H9 (cell line): ENCODE measurements around the gene HNMT. TPM values are rescaled to one million over a fixed set of nuclear protein-coding genes. Genes with fewer than 3 reads are reported as not detected.

Experiments used
- DNase-seq: peaks from one replicate; pipeline ENCODE4 v3.0.0-alpha.2; 2017
- H2AFZ ChIP-seq: one replicate; pipeline ENCODE4 v1.6.1; 2013; ENCODE audit warnings: mild to moderate bottlenecking, low read length, control low read depth, moderate library complexity
- H2AK5ac ChIP-seq: 2 replicates; pipeline ENCODE4 v1.6.1; 2013; ENCODE audit warnings: low read length, control low read depth, mixed read lengths; ENCODE audit not compliant: insufficient read length
- H2BK120ac ChIP-seq: one replicate; pipeline ENCODE4 v1.6.1; 2013; ENCODE audit warnings: low read depth, mild to moderate bottlenecking, low read length, control low read depth, inconsistent platforms; ENCODE audit not compliant: poor library complexity, severe bottlenecking
- H2BK12ac ChIP-seq: 2 replicates; pipeline ENCODE4 v1.6.1; 2013; ENCODE audit warnings: low read length, control low read depth, mixed read lengths, low read depth; ENCODE audit not compliant: insufficient read length
- H2BK15ac ChIP-seq: 2 replicates; pipeline ENCODE4 v1.6.1; 2013; ENCODE audit warnings: low read depth, low read length, control low read depth
- H2BK20ac ChIP-seq: one replicate; pipeline ENCODE4 v1.6.1; 2013; ENCODE audit warnings: low read depth, mild to moderate bottlenecking, low read length, control low read depth, inconsistent platforms; ENCODE audit not compliant: poor library complexity, severe bottlenecking
- H2BK5ac ChIP-seq: 2 replicates; pipeline ENCODE4 v1.6.1; 2013; ENCODE audit warnings: low read length, control low read depth, mixed read lengths; ENCODE audit not compliant: insufficient read length
- H3K14ac ChIP-seq: 2 replicates; pipeline ENCODE4 v1.6.1; 2013; ENCODE audit warnings: low read length, control low read depth; ENCODE audit not compliant: insufficient read depth
- H3K18ac ChIP-seq: 2 replicates; pipeline ENCODE4 v1.6.1; 2013; ENCODE audit warnings: low read depth, mild to moderate bottlenecking, mixed read lengths, low read length, control low read depth; ENCODE audit not compliant: insufficient read length
- H3K23ac ChIP-seq: 2 replicates; pipeline ENCODE4 v1.6.1; 2013; ENCODE audit warnings: low read length, control low read depth, mixed read lengths, low read depth; ENCODE audit not compliant: insufficient read length
- H3K23me2 ChIP-seq: 2 replicates; pipeline ENCODE4 v1.6.1; 2013; ENCODE audit warnings: low read depth, mild to moderate bottlenecking, mixed read lengths, low read length, control low read depth; ENCODE audit not compliant: insufficient read length, poor library complexity, severe bottlenecking
- H3K27ac ChIP-seq: 2 replicates; pipeline ENCODE4 v1.5.1; 2013; ENCODE audit warnings: low read length, control low read depth, mixed read lengths, low read depth; ENCODE audit not compliant: insufficient read length
- H3K27me3 ChIP-seq: 2 replicates; pipeline ENCODE4 v1.6.1; 2013; ENCODE audit warnings: low read length, control low read depth, inconsistent platforms; ENCODE audit not compliant: insufficient read depth
- H3K4ac ChIP-seq: 2 replicates; pipeline ENCODE4 v1.6.1; 2013; ENCODE audit warnings: low read depth, mild to moderate bottlenecking, control low read depth, inconsistent platforms, low read length, moderate library complexity
- H3K4me1 ChIP-seq: 2 replicates; pipeline ENCODE4 v1.6.1; 2013; ENCODE audit warnings: low read length, control low read depth, inconsistent platforms; ENCODE audit not compliant: insufficient read depth
- H3K4me2 ChIP-seq: 2 replicates; pipeline ENCODE4 v1.6.1; 2013; ENCODE audit warnings: low read length, control low read depth, mixed read lengths; ENCODE audit not compliant: insufficient read length, insufficient read depth
- H3K56ac ChIP-seq: 2 replicates; pipeline ENCODE4 v1.6.1; 2013; ENCODE audit warnings: low read depth, mild to moderate bottlenecking, mixed read lengths, low read length, control low read depth; ENCODE audit not compliant: insufficient read length
- H3K79me1 ChIP-seq: 2 replicates; pipeline ENCODE4 v1.6.1; 2013; ENCODE audit warnings: low read depth, mild to moderate bottlenecking, moderate library complexity, low read length, control low read depth, inconsistent platforms; ENCODE audit not compliant: insufficient read depth, poor library complexity, severe bottlenecking
- H3K79me2 ChIP-seq: 2 replicates; pipeline ENCODE4 v1.6.1; 2013; ENCODE audit warnings: low read length, control low read depth, inconsistent platforms; ENCODE audit not compliant: insufficient read depth
- H3K9ac ChIP-seq: 2 replicates; pipeline ENCODE4 v1.6.1; 2013; ENCODE audit warnings: low read length, control low read depth, mixed read lengths; ENCODE audit not compliant: insufficient read length; ENCODE audit errors: extremely low read depth
- H3K9me3 ChIP-seq: one replicate; pipeline ENCODE4 v1.6.1; 2013; ENCODE audit warnings: low read depth, low read length, inconsistent platforms; ENCODE audit not compliant: control insufficient read depth
- H3T11ph ChIP-seq: one replicate; pipeline ENCODE4 v1.6.1; 2013; ENCODE audit warnings: mild to moderate bottlenecking, low read length, control low read depth, inconsistent platforms
- H4K20me1 ChIP-seq: one replicate; pipeline ENCODE4 v1.6.1; 2013; ENCODE audit not compliant: control insufficient read depth, insufficient read length, insufficient read depth
- H4K5ac ChIP-seq: 2 replicates; pipeline ENCODE4 v1.6.1; 2013; ENCODE audit warnings: low read depth, mild to moderate bottlenecking, mixed read lengths, low read length, control low read depth; ENCODE audit not compliant: insufficient read length
- H4K8ac ChIP-seq: replicated peaks from 2 replicates; pipeline ENCODE4 v1.6.1; 2013; ENCODE audit warnings: low read length, control low read depth, mixed read lengths, low read depth; ENCODE audit not compliant: insufficient read length
- H4K91ac ChIP-seq: 2 replicates; pipeline ENCODE4 v1.6.1; 2013; ENCODE audit warnings: low read depth, mild to moderate bottlenecking, moderate library complexity, mixed read lengths, low read length, control low read depth; ENCODE audit not compliant: insufficient read length
- H3K27ac Mint-ChIP-seq, 3 experiments: 2 replicates in 2 of 3; 3 replicates in 1 of 3; pipeline ENCODE4 v1.8.0; 2020 to 2021; ENCODE audit warnings: mixed read lengths in 3 of 3, mild to moderate bottlenecking in 1 of 3, moderate library complexity in 1 of 3
- H3K27me3 Mint-ChIP-seq: 2 replicates; pipeline ENCODE4 v1.8.0; 2021; ENCODE audit warnings: low read depth, mild to moderate bottlenecking, moderate library complexity, mixed read lengths
- H3K36me3 Mint-ChIP-seq, 3 experiments: 2 replicates in 2 of 3; 3 replicates in 1 of 3; pipeline ENCODE4 v1.8.0; 2020 to 2021; ENCODE audit warnings: low read depth in 3 of 3, mixed read lengths in 3 of 3; ENCODE audit not compliant: insufficient read depth in 1 of 3
- H3K4me1 Mint-ChIP-seq, 2 experiments: 2 replicates each; pipeline ENCODE4 v1.8.0; 2020; ENCODE audit warnings: mixed read lengths in 2 of 2
- H3K4me3 Mint-ChIP-seq, 2 experiments: 2 replicates in 1 of 2; 3 replicates in 1 of 2; pipeline ENCODE4 v1.8.0; 2020 to 2021; ENCODE audit warnings: mild to moderate bottlenecking in 2 of 2, mixed read lengths in 2 of 2, moderate library complexity in 1 of 2
- H3K9me3 Mint-ChIP-seq, 2 experiments: 2 replicates in 1 of 2; 3 replicates in 1 of 2; pipeline ENCODE4 v1.8.0; 2020; ENCODE audit warnings: mild to moderate bottlenecking in 2 of 2, mixed read lengths in 2 of 2, moderate library complexity in 1 of 2
- WGBS: extraction: QIAGEN DNeasy Blood & Tissue Kit; methylation state at CpG from one replicate; pipeline ENCODE4 v1.1.7; 2013; ENCODE audit warnings: missing lambda C conversion rate, low lambda C conversion rate, mixed read lengths; ENCODE audit not compliant: insufficient read length; ENCODE audit errors: extremely low coverage; 5-methylcytosine and 5-hydroxymethylcytosine counted together
- total RNA-seq: library from RNA; stranded (reverse); gene quantifications from 2 replicates; pipeline ENCODE4 v1.2.1, GENCODE V29; 2021
- TF ChIP-seq, protein P1 (sequence below): fragments of 200-600 bp; sonication (generic); conservative IDR thresholded peaks from 3 replicates; pipeline ENCODE4 v1.8.0; 2021; ENCODE audit warnings: antibody characterized with exemption, mild to moderate bottlenecking

HNMT gene
- total RNA-seq, 1 experiment from 2014 or later: 1.3 TPM

DNA sequence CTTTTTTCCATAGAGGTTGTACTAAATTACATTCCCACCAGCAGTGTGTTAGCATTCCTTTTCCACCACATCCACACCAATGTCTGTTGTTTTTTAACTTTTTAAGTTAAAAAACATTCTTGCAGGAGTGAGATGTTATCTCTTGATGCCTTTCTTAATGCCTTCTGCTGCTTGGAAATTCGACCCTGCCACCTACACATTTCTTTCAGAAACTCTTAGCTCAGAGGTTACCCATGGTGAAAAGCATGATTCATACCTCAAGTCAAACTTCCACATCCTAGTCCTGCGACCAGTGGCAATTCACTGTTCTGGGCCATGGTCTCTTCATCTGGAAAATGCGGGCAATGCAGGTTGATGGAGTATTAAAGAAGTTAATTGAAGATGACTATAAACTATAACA is 12.7 kb upstream of the HNMT start:
- Histone ChIP-seq H3T11ph (no peak overlapping the region), H3K14ac (no peak overlapping the region), H3K4me1 (no peaks in the 10 kb centered on the region), H2BK5ac (no peak overlapping the region), H4K20me1 (no peaks in the 10 kb centered on the region), H3K23me2 (no peaks in the 10 kb centered on the region), H3K9ac (no peak overlapping the region), H3K56ac (no peak overlapping the region), H3K18ac (no peak overlapping the region), H2BK15ac (no peak overlapping the region), H2BK120ac (no peak overlapping the region), H3K79me2 (no peaks in the 10 kb centered on the region), H2BK12ac (no peak overlapping the region), H3K4me2 (no peak overlapping the region), H2AK5ac (no peak overlapping the region), H4K5ac (no peak overlapping the region), H3K27ac (no peak overlapping the region), H3K27me3 (no peaks in the 10 kb centered on the region; the same call in 1 of the 2 replicates), H2AFZ (no peak overlapping the region), H4K91ac (no peak overlapping the region), H4K8ac (no peak overlapping the region), H3K23ac (no peak overlapping the region), H2BK20ac (no peak overlapping the region), H3K79me1 (no peaks in the 10 kb centered on the region), H3K9me3 (no peaks in the 10 kb centered on the region), H3K4ac (no peak overlapping the region)
- H3K9me3 Mint-ChIP-seq: no peaks in the 10 kb centered on the region
- H3K36me3 Mint-ChIP-seq: no peaks in the 10 kb centered on the region
- no peak for DNase-seq
- no peak overlapping the region for H3K27ac Mint-ChIP-seq
- H3K4me3 Mint-ChIP-seq: no peak overlapping the region
- peaks cover 14% of the 10 kb centered on the region for H3K27me3 Mint-ChIP-seq
- WGBS: no CpG with 5 or more reads among the region's 3 CpGs
- TF ChIP-seq, protein P1, sequence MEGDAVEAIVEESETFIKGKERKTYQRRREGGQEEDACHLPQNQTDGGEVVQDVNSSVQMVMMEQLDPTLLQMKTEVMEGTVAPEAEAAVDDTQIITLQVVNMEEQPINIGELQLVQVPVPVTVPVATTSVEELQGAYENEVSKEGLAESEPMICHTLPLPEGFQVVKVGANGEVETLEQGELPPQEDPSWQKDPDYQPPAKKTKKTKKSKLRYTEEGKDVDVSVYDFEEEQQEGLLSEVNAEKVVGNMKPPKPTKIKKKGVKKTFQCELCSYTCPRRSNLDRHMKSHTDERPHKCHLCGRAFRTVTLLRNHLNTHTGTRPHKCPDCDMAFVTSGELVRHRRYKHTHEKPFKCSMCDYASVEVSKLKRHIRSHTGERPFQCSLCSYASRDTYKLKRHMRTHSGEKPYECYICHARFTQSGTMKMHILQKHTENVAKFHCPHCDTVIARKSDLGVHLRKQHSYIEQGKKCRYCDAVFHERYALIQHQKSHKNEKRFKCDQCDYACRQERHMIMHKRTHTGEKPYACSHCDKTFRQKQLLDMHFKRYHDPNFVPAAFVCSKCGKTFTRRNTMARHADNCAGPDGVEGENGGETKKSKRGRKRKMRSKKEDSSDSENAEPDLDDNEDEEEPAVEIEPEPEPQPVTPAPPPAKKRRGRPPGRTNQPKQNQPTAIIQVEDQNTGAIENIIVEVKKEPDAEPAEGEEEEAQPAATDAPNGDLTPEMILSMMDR: no peak
- peaks cover 24 to 28% of the 10 kb centered on the region in 2 experiments for H3K4me1 Mint-ChIP-seq
